GM12878 (cell line): ENCODE data around the gene LFNG. TPM values are rescaled to one million over a fixed set of nuclear protein-coding genes. Genes with fewer than 3 reads are reported as not detected.

Experiments
- ASH2L ChIP-seq: fragments of 300-600, 200-600 bp; sonication (generic); IDR thresholded peaks from 2 replicates; pipeline ENCODE4 v1.6.1; 2017; ENCODE audit warnings: low read depth, mild to moderate bottlenecking, borderline replicate concordance
- BCLAF1 ChIP-seq: fragments of 450-650 bp; IDR thresholded peaks from 2 replicates; pipeline ENCODE4 v1.6.1; 2017; ENCODE audit warnings: antibody characterized with exemption, mild to moderate bottlenecking, moderate library complexity
- CEBPZ ChIP-seq: fragments of 150-350 bp; IDR thresholded peaks from 2 replicates; pipeline ENCODE4 v1.6.1; 2016; ENCODE audit warnings: low read depth, low read length
- E2F4 ChIP-seq: IDR thresholded peaks from 2 replicates; pipeline ENCODE4 v1.6.1; 2012; ENCODE audit warnings: low read depth, low read length, improper control_type of control experiment
- JUND ChIP-seq: IDR thresholded peaks from 2 replicates; pipeline ENCODE4 v1.6.1; 2012; ENCODE audit warnings: low read depth, mild to moderate bottlenecking, low read length, improper control_type of control experiment, moderate library complexity
- MYC ChIP-seq: IDR thresholded peaks from 2 replicates; pipeline ENCODE4 v1.6.1; 2011; ENCODE audit warnings: mild to moderate bottlenecking, low read length, moderate library complexity, inconsistent platforms; ENCODE audit not compliant: insufficient read depth, insufficient replicate concordance, insufficient read length, severe bottlenecking
- NFYB ChIP-seq: IDR thresholded peaks from 2 replicates; pipeline ENCODE4 v1.6.1; 2011; ENCODE audit warnings: low read depth, mild to moderate bottlenecking, low read length, improper control_type of control experiment, moderate library complexity; ENCODE audit not compliant: insufficient read depth
- RAD21 ChIP-seq: IDR thresholded peaks from 2 replicates; pipeline ENCODE4 v1.6.1; 2011; ENCODE audit warnings: mild to moderate bottlenecking, low read depth, low read length, moderate library complexity; ENCODE audit not compliant: insufficient read depth
- RUNX3 ChIP-seq: IDR thresholded peaks from 2 replicates; pipeline ENCODE4 v1.6.1; 2012; ENCODE audit warnings: low read length, inconsistent platforms
- STAT1 ChIP-seq: fragments of 450-650 bp; conservative IDR thresholded peaks from 2 replicates; pipeline ENCODE4 v1.6.1; 2014; ENCODE audit warnings: antibody characterized with exemption, mild to moderate bottlenecking
- STAT3 ChIP-seq: IDR thresholded peaks from 2 replicates; pipeline ENCODE4 v1.6.1; 2011; ENCODE audit warnings: low read depth, low read length, improper control_type of control experiment
- TARDBP ChIP-seq: IDR thresholded peaks from 2 replicates; pipeline ENCODE4 v1.6.1; 2016; ENCODE audit warnings: borderline replicate concordance
- TCF12 ChIP-seq: IDR thresholded peaks from 2 replicates; pipeline ENCODE4 v1.6.1; 2011; ENCODE audit warnings: low read depth, mild to moderate bottlenecking, low read length
- YY1 ChIP-seq: IDR thresholded peaks from 2 replicates; pipeline ENCODE4 v1.6.1; 2011; ENCODE audit warnings: low read depth, mild to moderate bottlenecking, low read length
- polyA plus RNA-seq, 11 experiments: library from polyadenylated mRNA; depleted of rRNA in 4 of 11; unstranded in 6 of 11; stranded (reverse) in 5 of 11; fragments of >200 nt; fragmentation: Nextera tagmentation in 4 of 11; fragmentation: Illumina TruSeq in 1 of 11; extraction: Ambion mirVana in 4 of 11; extraction: Trizol in 1 of 11; gene quantifications; 1 replicate in 1 of 11; 2 replicates in 10 of 11; pipeline versions ENCODE4 v1.2.1 to v1.2.3, GENCODE V29; 2011 to 2016; ENCODE audit warnings: inconsistent platforms in 2 of 11, missing spikeins in 2 of 11, low read depth in 1 of 11
- total RNA-seq, 4 experiments: library from RNA; depleted of rRNA in 3 of 4; stranded (reverse); fragments of >200 nt in 3 of 4; fragmentation: Illumina TruSeq in 1 of 4; extraction: Trizol in 1 of 4; gene quantifications; 2 replicates each; pipeline versions ENCODE4 v1.2.1 to v1.2.3, GENCODE V29; 2013 to 2021

The LFNG gene
- total and polyA plus RNA-seq, 10 of the 15 experiments (the other 5 are each of a cell fraction or from before 2014, with no cell fraction given) = 0.09 to 0.68 (median 0.33) TPM; not detected in 2

GRCh38 chr7:2555121-2556052 lies 35.8 kb downstream of the LFNG start, which contains the start of gene BRAT1 (continued):
- TF ChIP-seq TCF12 (no peak), YY1 (0 out of 2 replicates have a peak, but pooled peaks have one; percentile 30), STAT3 (no peak), JUND (peak; percentile 98), E2F4 (no peak), RUNX3 (peak; percentile 48), MYC (peak; percentile 36), STAT1 (0 out of 2 replicates have a peak, but pooled peaks have one; percentile 54), BCLAF1 (peak; percentile 94), TARDBP (peak; percentile 33; the same call in 1 of the 2 replicates), RAD21 (no peak), NFYB (no peak), ASH2L (no peak), CEBPZ (no peak)
